NCI-H2107 treated with DMSO at 0.1 percent for 48 hours (cell line): Measurements from ENCODE around the gene EPS8L1.
"Not testable (repeated sequence)": the region's sequence is repeated elsewhere in the genome, so short reads cannot be mapped to it uniquely, and the experiment has no call there.

Experiments
- DNase-seq: peaks from one replicate; lab custom pipeline; 2025; ENCODE audit not compliant: unreplicated experiment; lab: John Stamatoyannopoulos, UW

The EPS8L1 gene

DNA sequence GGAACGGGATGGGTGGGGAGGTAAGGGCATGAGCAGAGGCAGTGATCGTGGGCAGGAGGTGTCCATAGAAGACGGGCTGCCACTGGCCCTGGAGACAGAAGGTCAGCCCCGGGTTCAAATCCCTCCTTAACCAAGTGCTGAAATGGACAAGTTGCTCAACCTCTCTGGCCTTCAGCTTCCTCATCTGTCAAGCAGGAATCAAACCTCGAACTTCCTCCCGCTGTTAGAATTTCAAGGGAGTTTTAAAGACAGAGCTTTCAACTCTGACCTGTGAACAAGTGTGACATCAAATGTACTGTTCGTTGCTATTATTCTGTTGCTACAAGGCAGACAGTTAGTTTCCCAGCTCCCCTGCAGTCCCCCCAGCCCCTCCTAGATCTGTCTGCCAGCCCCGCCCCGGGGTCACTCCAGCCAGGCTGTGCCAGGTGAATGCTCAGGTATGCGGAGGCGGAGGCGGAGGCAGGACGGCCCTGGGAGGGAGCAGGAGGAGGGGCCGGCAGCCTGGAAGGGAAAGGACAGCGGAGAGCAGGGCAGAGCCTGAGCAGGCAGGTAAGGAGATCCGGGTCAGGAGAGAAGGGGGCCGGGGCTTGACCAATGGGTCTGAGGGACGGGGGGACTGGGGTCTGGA lies at the start of gene EPS8L1:
TSS of gene EPS8L1 (plus strand) at position 499 of the 628 bp plus-strand sequence. CDS start 576 bp downstream, outside the sequence.
- no peak for DNase-seq

DNA sequence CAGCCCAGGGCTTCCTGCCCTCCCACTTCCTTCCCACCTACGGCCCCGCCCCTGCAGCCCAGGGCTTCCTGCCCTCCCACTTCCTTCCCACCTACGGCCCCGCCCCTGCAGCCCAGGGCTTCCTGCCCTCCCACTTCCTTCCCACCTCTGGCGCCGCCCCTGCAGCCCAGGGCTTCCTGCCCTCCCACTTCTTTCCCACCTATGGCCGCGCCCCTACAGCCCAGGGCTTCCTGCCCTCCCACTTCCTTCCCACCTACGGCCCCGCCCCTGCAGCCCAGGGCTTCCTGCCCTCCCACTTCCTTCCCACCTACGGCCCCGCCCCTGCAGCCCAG lies 48.6 kb upstream of the EPS8L1 start:
- DNase-seq, result not testable (repeated sequence)

DNA sequence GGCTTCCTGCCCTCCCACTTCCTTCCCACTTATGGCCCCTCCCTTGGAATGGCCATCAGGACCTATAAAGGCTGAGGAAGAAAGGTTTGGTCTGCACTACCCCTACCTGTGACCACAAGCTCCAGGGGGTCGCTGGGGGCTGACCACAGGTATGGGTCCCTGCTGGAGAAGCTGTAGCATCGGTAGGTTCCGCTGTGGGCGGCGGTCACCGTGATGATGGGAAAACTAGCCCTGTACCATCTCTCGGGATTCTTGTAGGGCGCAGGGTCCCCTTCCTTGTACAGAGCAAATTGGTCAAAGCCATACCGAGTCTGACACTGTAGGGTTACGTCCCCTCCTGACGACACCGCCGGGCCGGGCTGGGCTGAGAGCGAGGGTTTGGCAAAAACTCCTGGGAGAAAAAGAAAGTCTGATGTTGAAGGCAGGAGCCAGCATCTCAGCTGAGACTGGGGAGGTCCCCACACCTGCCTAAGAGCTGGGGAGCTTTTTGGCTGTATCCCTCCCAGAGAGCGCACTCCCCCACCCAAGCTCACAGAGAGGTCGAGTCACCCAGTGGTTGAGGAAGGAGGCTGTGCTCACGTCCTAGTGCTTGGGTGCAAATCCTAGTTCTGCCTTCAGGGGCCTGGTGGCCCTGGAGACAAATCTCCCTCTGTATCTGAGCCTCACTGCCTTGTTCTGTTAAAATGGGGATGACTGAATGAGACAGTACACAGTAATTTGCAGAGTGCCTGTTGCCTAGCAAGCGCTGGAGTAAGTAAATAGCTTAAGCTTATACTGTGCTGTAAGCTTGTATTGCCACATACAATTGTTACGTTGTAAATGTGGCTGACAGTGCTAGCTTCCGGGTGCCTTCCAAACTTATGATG lies 48.0 kb upstream of the EPS8L1 start:
- DNase-seq, result no peak

DNA sequence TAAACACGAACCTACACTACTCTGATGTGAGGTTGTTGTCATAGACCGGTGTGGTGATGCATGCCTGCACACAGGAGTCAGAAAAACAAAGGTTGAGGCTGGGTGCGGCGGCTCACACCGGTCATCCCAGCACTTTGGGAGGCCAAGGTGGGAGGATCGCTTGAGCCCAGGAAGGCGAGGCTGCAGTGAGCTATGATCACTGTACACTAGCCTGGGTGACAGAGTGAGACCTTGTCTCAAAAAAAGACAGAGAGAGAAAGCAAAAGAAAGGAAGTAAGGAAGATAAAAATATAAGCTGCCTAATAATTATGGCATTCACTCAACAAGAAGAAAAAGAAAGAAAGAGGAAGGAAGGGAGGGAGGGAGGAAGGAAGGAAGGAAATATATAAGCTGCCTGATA lies 46.9 kb upstream of the EPS8L1 start:
- no peak for DNase-seq

- DNase-seq, result no peak
Measured at GRCh38 chr19:55031178-55031577, 44.5 kb upstream of the EPS8L1 start.

DNA sequence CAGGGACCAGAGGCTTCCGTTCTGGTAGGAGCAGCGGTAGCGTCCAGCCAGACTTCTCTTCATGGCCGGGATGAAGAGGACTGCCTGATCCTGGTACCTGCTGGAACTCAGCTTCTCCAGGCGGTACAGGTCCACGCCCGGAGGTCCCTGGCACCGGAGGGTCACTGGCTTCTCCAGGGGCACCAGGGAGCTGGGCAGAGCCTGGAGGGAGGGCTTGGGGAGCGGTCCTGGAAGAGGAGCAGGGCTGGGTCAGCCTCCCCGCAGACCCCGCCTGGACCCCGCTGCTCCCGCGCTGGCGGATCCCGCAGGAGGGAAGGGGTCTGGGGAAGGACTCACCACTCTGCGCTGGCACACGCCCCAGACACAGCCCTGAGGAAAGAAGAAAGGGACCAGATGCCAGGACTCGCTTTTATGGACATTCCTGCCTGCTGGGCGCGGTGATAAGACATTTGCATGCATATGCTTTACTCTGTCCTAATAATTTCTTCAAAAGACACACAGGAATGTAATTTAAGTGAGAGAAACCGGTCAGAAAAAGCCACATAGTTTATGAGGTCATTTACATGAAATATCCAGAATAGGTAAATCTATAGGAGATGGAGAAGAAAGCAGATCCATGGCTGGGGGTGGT lies 43.4 kb upstream of the EPS8L1 start:
- DNase-seq, result no peak

DNA sequence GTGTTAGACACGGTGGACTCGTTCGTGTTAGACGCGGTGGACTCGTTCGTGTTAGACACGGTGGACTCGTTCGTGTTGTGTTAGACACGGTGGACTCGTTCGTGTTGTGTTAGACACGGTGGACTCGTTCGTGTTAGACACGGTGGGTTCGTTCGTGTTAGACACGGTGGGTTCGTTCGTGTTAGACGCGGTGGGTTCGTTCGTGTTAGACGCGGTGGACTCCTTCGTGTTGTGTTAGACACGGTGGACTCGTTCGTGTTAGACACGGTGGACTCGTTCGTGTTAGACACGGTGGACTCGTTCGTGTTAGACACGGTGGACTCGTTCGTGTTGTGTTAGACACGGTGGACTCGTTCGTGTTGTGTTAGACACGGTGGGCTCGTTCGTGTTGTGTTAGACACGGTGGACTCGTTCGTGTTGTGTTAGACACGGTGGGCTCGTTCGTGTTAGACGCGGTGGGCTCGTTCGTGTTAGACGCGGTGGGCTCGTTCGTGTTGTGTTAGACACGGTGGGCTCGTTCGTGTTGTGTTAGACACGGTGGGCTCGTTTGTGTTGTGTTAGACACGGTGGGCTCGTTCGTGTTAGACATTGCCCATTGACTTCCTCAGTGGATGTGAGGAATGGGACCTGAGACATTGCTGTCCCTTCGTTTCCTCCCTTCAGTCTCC lies 42.6 kb upstream of the EPS8L1 start:
- DNase-seq, result not testable (repeated sequence)

DNA sequence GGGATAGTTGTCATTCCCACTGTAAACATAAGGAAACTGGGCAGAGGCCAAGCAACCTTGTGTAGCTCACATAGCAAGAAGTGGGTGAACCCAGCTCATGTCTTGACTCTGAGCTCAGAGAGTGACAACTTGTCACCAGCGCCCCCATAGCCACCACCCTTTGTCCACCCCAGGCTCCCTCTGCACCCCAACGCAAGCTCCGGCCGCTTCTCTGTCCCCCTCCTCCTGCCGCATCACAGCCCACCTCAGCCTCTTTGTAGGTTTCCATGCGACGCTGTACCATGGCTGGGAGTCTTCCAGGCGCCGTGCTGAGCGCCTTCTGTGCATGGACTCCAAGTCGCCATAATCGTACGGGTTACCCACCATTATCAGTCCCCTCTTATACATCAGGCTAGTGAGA lies 40.9 kb upstream of the EPS8L1 start:
- no peak for DNase-seq

DNA sequence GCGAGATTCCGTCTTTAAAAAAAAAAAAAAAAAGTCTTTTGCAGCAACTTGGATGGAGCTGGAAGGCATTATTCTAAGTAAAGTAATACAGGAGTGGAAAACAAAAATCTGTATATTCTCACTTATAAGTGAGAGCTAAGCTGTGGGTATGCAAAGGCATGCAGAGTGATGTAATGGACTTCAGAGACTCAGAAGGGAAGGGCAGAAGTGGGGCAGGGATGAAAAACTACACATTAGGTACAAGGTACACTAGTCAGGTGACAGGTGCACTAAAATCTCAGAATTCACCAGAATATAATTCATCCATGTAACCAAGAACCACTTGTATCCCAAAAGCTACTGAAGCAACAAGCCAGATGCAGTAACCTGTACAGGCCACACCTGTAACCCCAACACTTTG lies 39.6 kb upstream of the EPS8L1 start:
- no peak for DNase-seq

DNA sequence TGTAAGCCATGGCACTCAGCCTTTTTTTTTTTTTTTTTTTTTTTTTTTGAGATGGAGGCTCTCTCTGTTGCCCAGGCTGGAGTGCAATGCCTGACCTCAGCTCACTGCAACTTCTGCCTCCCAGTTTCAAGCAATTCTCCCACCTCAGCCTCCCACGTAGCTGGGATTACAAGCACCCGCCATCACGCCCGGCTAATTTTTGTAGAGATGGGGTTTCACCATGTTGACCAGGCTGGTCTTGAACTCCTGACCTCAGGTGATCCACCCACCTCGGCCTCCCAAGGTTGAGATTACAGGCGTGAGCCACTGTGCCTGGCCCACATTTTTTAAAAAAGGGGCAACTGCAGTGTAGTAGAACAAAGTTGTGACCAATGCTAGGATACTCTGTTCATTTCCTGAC lies 38.1 kb upstream of the EPS8L1 start:
- DNase-seq, result not testable (repeated sequence)

DNA sequence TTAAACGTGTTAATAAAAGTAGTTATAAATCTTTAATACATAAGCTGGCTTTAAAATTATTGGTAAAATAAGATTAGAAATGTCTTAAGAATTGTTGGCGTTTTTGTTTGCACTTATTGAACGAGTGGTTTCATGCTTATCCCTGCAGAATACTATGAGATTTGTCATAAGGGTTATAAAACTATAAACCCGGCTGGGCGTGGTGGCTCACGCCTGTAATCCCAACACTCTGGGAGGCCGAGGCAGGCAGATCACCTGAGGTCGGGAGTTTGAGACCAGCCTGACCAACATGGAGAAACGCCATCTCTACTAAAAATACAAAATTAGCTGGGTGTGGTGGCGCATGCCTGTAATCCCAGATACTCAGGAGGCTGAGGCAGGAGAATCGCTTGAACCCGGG lies 35.0 kb upstream of the EPS8L1 start:
- DNase-seq, result not testable (repeated sequence)

DNA sequence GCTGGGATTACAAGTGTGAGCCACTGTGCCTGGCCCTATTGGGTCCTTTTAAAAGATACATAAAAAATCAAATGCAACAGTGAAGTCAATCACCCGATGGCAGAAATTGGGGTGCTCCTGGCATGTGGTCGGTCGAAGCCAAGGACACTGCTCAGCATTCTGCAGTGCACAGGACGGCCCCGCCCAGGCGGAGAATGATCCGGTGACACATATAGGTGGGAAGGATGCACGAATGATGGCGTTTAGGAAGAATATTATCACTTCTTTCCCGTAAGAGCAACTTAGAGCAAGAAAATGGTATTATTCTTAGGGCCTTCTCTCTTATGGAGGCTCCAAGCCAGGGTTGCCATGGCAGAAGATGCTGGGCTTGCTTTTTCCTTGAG lies 34.4 kb upstream of the EPS8L1 start:
- DNase-seq, result no peak

DNA sequence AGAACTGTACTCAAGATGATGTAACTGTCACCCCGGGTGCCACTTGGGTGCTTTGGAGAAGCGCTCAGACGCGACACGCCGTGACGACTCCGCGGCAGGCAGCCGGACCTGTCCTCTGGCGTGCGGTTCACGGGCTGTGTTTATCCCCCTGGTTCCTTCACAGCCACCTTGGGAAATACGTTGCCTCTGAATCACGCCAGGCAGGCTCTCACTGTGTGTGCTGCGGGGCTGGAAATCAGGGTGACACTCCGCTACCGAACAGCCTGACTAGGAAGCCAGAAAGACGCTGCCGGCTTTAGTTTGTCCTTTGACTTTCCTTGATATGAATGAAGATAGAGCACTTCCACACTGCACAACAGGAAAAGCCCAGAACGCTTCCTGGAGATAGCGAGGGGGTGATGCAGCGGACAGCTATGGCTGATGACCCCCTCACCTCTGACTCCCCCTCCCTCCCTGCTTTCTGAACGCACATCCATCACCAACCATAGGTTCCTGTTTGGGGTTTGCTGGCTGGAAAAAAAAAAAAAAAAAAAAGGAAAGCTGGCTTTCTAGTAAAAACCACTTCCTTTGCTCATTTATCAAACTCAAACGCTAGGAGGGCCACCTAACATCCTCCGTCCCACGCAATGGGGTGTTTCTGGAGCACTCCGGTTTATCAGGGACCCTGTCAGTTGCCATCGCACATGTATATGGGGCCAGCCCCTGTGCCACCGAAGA lies 33.9 kb upstream of the EPS8L1 start:
- DNase-seq, result no peak

- no peak for DNase-seq
Measured at GRCh38 chr19:55042344-55042678, 33.4 kb upstream of the EPS8L1 start.

GRCh38 chr19:55042688-55043087 lies 33.0 kb upstream of the EPS8L1 start:
- no peak for DNase-seq

GRCh38 chr19:55044286-55044685 lies 31.4 kb upstream of the EPS8L1 start:
- DNase-seq, result no peak

- no peak for DNase-seq
Measured at GRCh38 chr19:55044771-55045716, 30.6 kb upstream of the EPS8L1 start.

- DNase-seq, result no peak
Measured at GRCh38 chr19:55046975-55047622, 28.6 kb upstream of the EPS8L1 start.

- no peak for DNase-seq
Measured at GRCh38 chr19:55047951-55048350, 27.7 kb upstream of the EPS8L1 start.

GRCh38 chr19:55048446-55048845 lies 27.2 kb upstream of the EPS8L1 start:
- no peak for DNase-seq
